Keratinocyte (primary cell): Measurements from ENCODE around the gene SOHLH2. TPM values are rescaled to one million over a fixed set of nuclear protein-coding genes. Genes with fewer than 3 reads are reported as not detected.
A peak's percentile ranks its signal among the peaks of the same experiment; 100 is the strongest.

Experiments
- DNase-seq: peaks from one replicate; pipeline ENCODE4 v3.0.0-alpha.2; 2011; ENCODE audit warnings: low read depth, missing footprints, low spot score
- FAIRE-seq: peaks from 2 replicates; lab custom pipeline; 2011; peaks lifted over from hg19 to GRCh38; lab: Jason Lieb, UNC
- H2AFZ ChIP-seq: 2 replicates; pipeline ENCODE4 v1.6.0; 2012; ENCODE audit warnings: low read length, control low read depth, inconsistent platforms; ENCODE audit not compliant: control insufficient read depth
- H3K27ac ChIP-seq: 2 replicates; pipeline ENCODE4 v1.5.1; 2011; ENCODE audit warnings: low read length; ENCODE audit not compliant: control insufficient read depth, insufficient read depth
- H3K27me3 ChIP-seq: 3 replicates; pipeline ENCODE4 v1.6.0; 2011; ENCODE audit warnings: low read length; ENCODE audit not compliant: control insufficient read depth, insufficient read depth; ENCODE audit errors: extremely low read depth
- H3K36me3 ChIP-seq, 2 experiments: 2 replicates in 1 of 2; 3 replicates in 1 of 2; pipeline ENCODE4 v1.5.1; 2011; ENCODE audit warnings: low read length in 2 of 2, mild to moderate bottlenecking in 1 of 2; ENCODE audit not compliant: control insufficient read depth in 2 of 2, insufficient read depth in 2 of 2; ENCODE audit errors: extremely low read depth in 1 of 2
- H3K4me1 ChIP-seq: 3 replicates; pipeline ENCODE4 v1.5.1; 2011; ENCODE audit warnings: low read length; ENCODE audit not compliant: control insufficient read depth, insufficient read depth; ENCODE audit errors: extremely low read depth
- H3K4me2 ChIP-seq: 3 replicates; pipeline ENCODE4 v1.6.0; 2011; ENCODE audit warnings: low read depth, low read length; ENCODE audit not compliant: control insufficient read depth, insufficient read depth; ENCODE audit errors: extremely low read depth
- H3K4me3 ChIP-seq, 3 experiments: fragments of 200-600 bp in 1 of 3; sonication (generic) in 1 of 3; 2 replicates in 2 of 3; 3 replicates in 1 of 3; pipeline ENCODE4 v1.5.1; 2011 to 2016; ENCODE audit warnings: low read length in 3 of 3, mild to moderate bottlenecking in 3 of 3, control low read depth in 2 of 3, inconsistent platforms in 1 of 3, low read depth in 1 of 3, mixed read lengths in 1 of 3, mixed run types in 1 of 3, moderate library complexity in 1 of 3; ENCODE audit not compliant: control insufficient read depth in 2 of 3, insufficient read depth in 2 of 3; ENCODE audit errors: extremely low read depth in 1 of 3
- H3K79me2 ChIP-seq: 2 replicates; pipeline ENCODE4 v1.6.0; 2012; ENCODE audit warnings: low read length; ENCODE audit not compliant: control insufficient read depth, insufficient read depth
- H3K9ac ChIP-seq: 3 replicates; pipeline ENCODE4 v1.6.0; 2011; ENCODE audit warnings: low read length; ENCODE audit not compliant: control insufficient read depth, insufficient read depth; ENCODE audit errors: extremely low read depth
- H3K9me1 ChIP-seq: 3 replicates; pipeline ENCODE4 v1.6.0; 2011; ENCODE audit warnings: low read length; ENCODE audit not compliant: control insufficient read depth, insufficient read depth; ENCODE audit errors: extremely low read depth
- H3K9me3 ChIP-seq: 2 replicates; pipeline ENCODE4 v1.5.1; 2012; ENCODE audit warnings: low read depth, low read length; ENCODE audit not compliant: control insufficient read depth
- H4K20me1 ChIP-seq: 3 replicates; pipeline ENCODE4 v1.6.0; 2011; ENCODE audit warnings: low read length; ENCODE audit not compliant: control insufficient read depth, insufficient read depth; ENCODE audit errors: extremely low read depth
- CTCF ChIP-seq, 3 experiments: IDR thresholded peaks in 1 of 3; conservative IDR thresholded peaks in 1 of 3; optimal IDR thresholded peaks in 1 of 3; 2 replicates in 2 of 3; 3 replicates in 1 of 3; pipeline versions ENCODE3 to v1.5.1; 2011; ENCODE audit warnings: low read length in 3 of 3, mild to moderate bottlenecking in 3 of 3, moderate library complexity in 2 of 3, control low read depth in 1 of 3, inconsistent platforms in 1 of 3; ENCODE audit not compliant: insufficient read depth in 2 of 3; ENCODE audit errors: extremely low read depth in 1 of 3
- EZH2 ChIP-seq: IDR thresholded peaks from one replicate; pipeline ENCODE4 v1.6.1; 2012; ENCODE audit warnings: inconsistent platforms, mild to moderate bottlenecking, low read length, moderate library complexity
- dilution Hi-C: fragments of 300-500 bp; cut with MboI; formaldehyde crosslinking; loops from one replicate; pipeline ENCODE4 v1.7.0; 2020; ENCODE audit warnings: low sequenced_read_pairs; ENCODE audit not compliant: extremely low pct_ligation_motif_present
- polyA plus RNA-seq, 5 experiments: library from polyadenylated mRNA; depleted of rRNA in 3 of 5; stranded (reverse) in 3 of 5; stranded (forward) in 1 of 5; unstranded in 1 of 5; fragments of >200 nt; gene quantifications; 1 replicate in 1 of 5; 2 replicates in 3 of 5; 3 replicates in 1 of 5; pipeline versions ENCODE4 v1.2.1 to v1.2.3, GENCODE V29; 2011 to 2012; ENCODE audit warnings: missing spikeins in 2 of 5, low read depth in 1 of 5, low replicate concordance in 1 of 5

SOHLH2 gene
- polyA plus RNA-seq, 1 donor (not counting 4 experiments of a cell fraction or from before 2014, with no cell fraction given): not detected

- Histone ChIP-seq H4K20me1 (no peaks in the 10 kb centered on the region), H3K79me2 (no peaks in the 10 kb centered on the region), H3K9me1 (no peaks in the 10 kb centered on the region), H3K9ac (no peak overlapping the region), H3K4me1 (no peaks in the 10 kb centered on the region), H3K4me2 (peak overlapping the region; percentile 24), H3K9me3 (no peaks in the 10 kb centered on the region), H3K4me3 (no peak overlapping the region), H3K36me3 (no peaks in the 10 kb centered on the region), H2AFZ (no peak overlapping the region), H3K27me3 (no peaks in the 10 kb centered on the region), H3K27ac (no peak overlapping the region)
- peak; percentile 13 for DNase-seq
- dilution Hi-C loops: no loop called here
- TF ChIP-seq EZH2 (no peak), CTCF (optimal IDR thresholded peaks at IDR 0.05 in 1 of 3, IDR thresholded peaks at IDR 0.05 in 1 of 3, conservative IDR thresholded peaks at IDR 0.05 in 1 of 3; ENCODE audit: extremely low read depth in 1 of 3, insufficient read depth in 2 of 3, low read length in 3 of 3) (no peak)
- FAIRE-seq: no peak
These were observed 21.1 kb downstream of the SOHLH2 start for GRCh38 chr13:36193151-36193855.

- H3K27ac ChIP-seq: no peak overlapping the region
These were observed 22.2 kb downstream of the SOHLH2 start for GRCh38 chr13:36192166-36192565.

More at GRCh38 chr13:36192166-36192565, 22.2 kb downstream of the SOHLH2 start:
- Histone ChIP-seq H3K27me3 (no peaks in the 10 kb centered on the region), H3K9me1 (no peaks in the 10 kb centered on the region), H3K4me1 (no peaks in the 10 kb centered on the region), H2AFZ (no peak overlapping the region), H3K4me3 (no peak overlapping the region), H3K9ac (no peak overlapping the region), H3K9me3 (no peaks in the 10 kb centered on the region), H3K36me3 (no peaks in the 10 kb centered on the region), H4K20me1 (no peaks in the 10 kb centered on the region), H3K4me2 (no peak overlapping the region), H3K79me2 (no peaks in the 10 kb centered on the region)
- DNase-seq: no peak
- FAIRE-seq: no peak
- dilution Hi-C loops: no loop called here
- TF ChIP-seq CTCF (optimal IDR thresholded peaks at IDR 0.05 in 1 of 3, IDR thresholded peaks at IDR 0.05 in 1 of 3, conservative IDR thresholded peaks at IDR 0.05 in 1 of 3; ENCODE audit: extremely low read depth in 1 of 3, insufficient read depth in 2 of 3, low read length in 3 of 3) (no peak), EZH2 (no peak)
